Ishikawa (cell line): ENCODE data around the gene HSFX1.
"Not testable (repeated sequence)": the region's sequence is repeated elsewhere in the genome, so short reads cannot be mapped to it uniquely, and the experiment has no call there.

ENCODE experiments used
- CEBPB ChIP-seq: IDR thresholded peaks from 2 replicates; pipeline ENCODE4 v1.6.1; 2012
- CREB1 ChIP-seq: IDR thresholded peaks from 2 replicates; pipeline ENCODE4 v1.6.1; 2012; ENCODE audit warnings: low read depth
- EGR1 ChIP-seq: IDR thresholded peaks from 2 replicates; pipeline ENCODE4 v1.6.1; 2012
- EP300 ChIP-seq: IDR thresholded peaks from 2 replicates; pipeline ENCODE4 v1.6.1; 2012; ENCODE audit warnings: borderline replicate concordance
- FOXM1 ChIP-seq: IDR thresholded peaks from 2 replicates; pipeline ENCODE4 v1.6.1; 2012; ENCODE audit warnings: low read depth, borderline replicate concordance
- MAX ChIP-seq: IDR thresholded peaks from 2 replicates; pipeline ENCODE4 v1.6.1; 2012
- NFIC ChIP-seq: IDR thresholded peaks from 2 replicates; pipeline ENCODE4 v1.6.1; 2012
- RAD21 ChIP-seq: IDR thresholded peaks from 2 replicates; pipeline ENCODE4 v1.6.1; 2012; ENCODE audit warnings: low read depth
- TAF1 ChIP-seq: IDR thresholded peaks from 2 replicates; pipeline ENCODE4 v1.6.1; 2012; ENCODE audit warnings: low read depth, mild to moderate bottlenecking
- TCF12 ChIP-seq: IDR thresholded peaks from 2 replicates; pipeline ENCODE4 v1.6.1; 2012; ENCODE audit warnings: low read depth
- TEAD4 ChIP-seq: IDR thresholded peaks from 2 replicates; pipeline ENCODE4 v1.6.1; 2012
- YY1 ChIP-seq: IDR thresholded peaks from 2 replicates; pipeline ENCODE4 v1.6.1; 2012; ENCODE audit warnings: low read depth
- ZBTB7A ChIP-seq: IDR thresholded peaks from 2 replicates; pipeline ENCODE4 v1.6.1; 2012; ENCODE audit warnings: low read depth
- TF ChIP-seq, protein P1 (sequence below): IDR thresholded peaks from 2 replicates; pipeline ENCODE4 v1.6.1; 2012
- TF ChIP-seq, protein P2 (sequence below): IDR thresholded peaks from 2 replicates; pipeline ENCODE4 v1.6.1; 2012; ENCODE audit warnings: low read depth, mild to moderate bottlenecking

The HSFX1 gene

DNA sequence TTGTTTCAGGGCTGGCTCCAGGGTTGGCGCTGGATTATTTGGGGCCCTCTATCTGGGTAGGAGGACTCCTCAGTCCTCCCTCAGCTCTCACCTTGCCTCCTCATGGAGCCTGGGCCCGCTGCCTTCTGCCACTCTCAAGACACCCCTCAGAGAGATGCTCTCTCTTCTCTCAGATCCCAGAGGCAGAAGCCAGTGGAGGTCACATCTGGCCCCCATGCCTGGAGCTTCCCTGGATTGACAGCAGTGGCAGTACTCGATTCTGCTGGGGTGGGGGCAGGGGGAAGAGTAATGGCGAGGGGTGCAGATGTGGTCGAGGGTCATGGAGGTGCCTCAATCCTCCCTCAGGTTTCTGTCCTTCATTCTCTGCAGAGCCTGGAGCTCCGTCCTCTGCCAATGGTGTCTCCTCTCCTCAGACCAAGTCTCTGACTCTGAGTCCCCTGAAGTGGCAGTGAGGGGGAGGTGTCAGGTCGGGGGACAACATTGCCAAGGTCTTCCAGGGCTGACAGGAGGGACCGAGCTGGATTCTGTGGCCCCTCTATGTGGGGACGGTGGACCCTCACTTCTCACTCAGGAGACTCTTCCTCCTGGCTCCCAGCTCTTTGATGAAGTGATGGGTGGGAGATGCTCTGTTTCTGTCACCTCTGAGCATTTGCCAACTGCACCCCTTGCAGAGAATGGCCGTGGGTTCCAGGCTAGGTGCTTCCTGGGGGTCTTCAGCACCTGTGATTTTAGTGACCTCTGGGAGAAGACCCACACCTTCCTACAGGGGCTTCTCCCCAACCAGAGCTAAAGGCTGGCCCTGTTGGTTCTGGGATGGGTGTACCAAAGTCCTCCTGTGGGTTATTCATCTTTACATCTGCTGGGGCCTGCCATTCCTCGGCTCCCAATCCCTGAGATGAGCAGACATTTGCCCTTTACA, 10.9 kb upstream of the HSFX1 start:
- TF ChIP-seq RAD21 (no peak), NFIC (no peak), TAF1 (no peak), ZBTB7A (no peak), CEBPB (no peak), MAX (no peak), YY1 (no peak), TEAD4 (no peak), FOXM1 (no peak), EP300 (no peak), TCF12 (no peak), CREB1 (no peak), EGR1 (no peak)
- TF ChIP-seq, protein P1, sequence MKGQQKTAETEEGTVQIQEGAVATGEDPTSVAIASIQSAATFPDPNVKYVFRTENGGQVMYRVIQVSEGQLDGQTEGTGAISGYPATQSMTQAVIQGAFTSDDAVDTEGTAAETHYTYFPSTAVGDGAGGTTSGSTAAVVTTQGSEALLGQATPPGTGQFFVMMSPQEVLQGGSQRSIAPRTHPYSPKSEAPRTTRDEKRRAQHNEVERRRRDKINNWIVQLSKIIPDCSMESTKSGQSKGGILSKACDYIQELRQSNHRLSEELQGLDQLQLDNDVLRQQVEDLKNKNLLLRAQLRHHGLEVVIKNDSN: no peak
- TF ChIP-seq, protein P2, sequence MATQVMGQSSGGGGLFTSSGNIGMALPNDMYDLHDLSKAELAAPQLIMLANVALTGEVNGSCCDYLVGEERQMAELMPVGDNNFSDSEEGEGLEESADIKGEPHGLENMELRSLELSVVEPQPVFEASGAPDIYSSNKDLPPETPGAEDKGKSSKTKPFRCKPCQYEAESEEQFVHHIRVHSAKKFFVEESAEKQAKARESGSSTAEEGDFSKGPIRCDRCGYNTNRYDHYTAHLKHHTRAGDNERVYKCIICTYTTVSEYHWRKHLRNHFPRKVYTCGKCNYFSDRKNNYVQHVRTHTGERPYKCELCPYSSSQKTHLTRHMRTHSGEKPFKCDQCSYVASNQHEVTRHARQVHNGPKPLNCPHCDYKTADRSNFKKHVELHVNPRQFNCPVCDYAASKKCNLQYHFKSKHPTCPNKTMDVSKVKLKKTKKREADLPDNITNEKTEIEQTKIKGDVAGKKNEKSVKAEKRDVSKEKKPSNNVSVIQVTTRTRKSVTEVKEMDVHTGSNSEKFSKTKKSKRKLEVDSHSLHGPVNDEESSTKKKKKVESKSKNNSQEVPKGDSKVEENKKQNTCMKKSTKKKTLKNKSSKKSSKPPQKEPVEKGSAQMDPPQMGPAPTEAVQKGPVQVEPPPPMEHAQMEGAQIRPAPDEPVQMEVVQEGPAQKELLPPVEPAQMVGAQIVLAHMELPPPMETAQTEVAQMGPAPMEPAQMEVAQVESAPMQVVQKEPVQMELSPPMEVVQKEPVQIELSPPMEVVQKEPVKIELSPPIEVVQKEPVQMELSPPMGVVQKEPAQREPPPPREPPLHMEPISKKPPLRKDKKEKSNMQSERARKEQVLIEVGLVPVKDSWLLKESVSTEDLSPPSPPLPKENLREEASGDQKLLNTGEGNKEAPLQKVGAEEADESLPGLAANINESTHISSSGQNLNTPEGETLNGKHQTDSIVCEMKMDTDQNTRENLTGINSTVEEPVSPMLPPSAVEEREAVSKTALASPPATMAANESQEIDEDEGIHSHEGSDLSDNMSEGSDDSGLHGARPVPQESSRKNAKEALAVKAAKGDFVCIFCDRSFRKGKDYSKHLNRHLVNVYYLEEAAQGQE: no peak

DNA sequence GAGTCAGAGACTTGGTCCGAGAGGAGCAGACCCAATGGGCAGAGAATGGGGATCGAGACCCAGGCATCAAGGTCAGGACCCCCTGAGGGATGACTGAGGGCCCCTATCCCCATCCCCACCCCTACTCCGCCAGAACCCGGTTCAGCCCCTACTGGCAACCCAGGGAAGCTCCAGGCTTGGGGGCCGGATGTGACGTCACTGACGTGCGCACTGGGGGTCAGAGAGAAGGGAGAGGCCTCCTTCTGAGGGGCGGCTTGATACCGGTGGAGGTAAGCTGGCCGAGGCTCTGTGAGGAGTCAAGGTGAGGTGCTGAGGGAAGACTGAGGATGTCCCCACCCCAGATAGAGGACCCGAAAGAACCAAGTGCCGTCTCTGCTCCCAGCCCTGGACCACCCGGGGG, 7.9 kb downstream of the HSFX1 start, which contains the start of gene MAGEA9:
Gene MAGEA9 (plus strand): TSS at position 204 of the 400 bp plus-strand sequence. CDS start 4,281 bp downstream, outside the sequence.
- TF ChIP-seq YY1, ZBTB7A: not testable (repeated sequence)
- TF ChIP-seq, protein P1: not testable (repeated sequence)

- no peak for TF ChIP-seq ZBTB7A
- TF ChIP-seq CREB1: no peak
- no peak for TF ChIP-seq RAD21
- no peak for TF ChIP-seq YY1
- no peak for TF ChIP-seq TEAD4
- no peak for TF ChIP-seq TCF12
- TF ChIP-seq, protein P2: no peak
- TF ChIP-seq NFIC: no peak
- no peak for TF ChIP-seq EGR1
- TF ChIP-seq TAF1: no peak
These were observed 25.3 kb downstream of the HSFX1 start for GRCh38 chrX:149799095-149799714.

DNA sequence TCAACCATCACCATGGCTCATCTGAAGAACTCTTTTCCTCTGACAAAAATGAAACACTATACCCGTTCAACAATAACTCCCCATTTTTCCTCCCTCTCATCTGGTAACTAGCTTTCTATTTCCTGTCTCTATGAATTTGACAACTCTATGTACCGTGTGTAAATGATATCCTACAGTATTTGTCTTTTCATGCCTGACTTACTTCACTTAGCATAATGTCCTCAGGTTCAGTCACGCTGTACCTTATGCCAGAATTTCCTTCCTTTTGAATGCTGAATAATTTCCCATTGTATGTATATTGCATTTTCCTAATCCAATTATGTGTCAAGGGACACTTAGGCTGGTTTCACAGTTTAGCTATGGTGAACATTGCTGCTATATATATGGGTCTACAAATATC, 26.1 kb downstream of the HSFX1 start:
- no peak for TF ChIP-seq ZBTB7A
- TF ChIP-seq CEBPB: no peak
- no peak for TF ChIP-seq CREB1
- TF ChIP-seq TEAD4: no peak

DNA sequence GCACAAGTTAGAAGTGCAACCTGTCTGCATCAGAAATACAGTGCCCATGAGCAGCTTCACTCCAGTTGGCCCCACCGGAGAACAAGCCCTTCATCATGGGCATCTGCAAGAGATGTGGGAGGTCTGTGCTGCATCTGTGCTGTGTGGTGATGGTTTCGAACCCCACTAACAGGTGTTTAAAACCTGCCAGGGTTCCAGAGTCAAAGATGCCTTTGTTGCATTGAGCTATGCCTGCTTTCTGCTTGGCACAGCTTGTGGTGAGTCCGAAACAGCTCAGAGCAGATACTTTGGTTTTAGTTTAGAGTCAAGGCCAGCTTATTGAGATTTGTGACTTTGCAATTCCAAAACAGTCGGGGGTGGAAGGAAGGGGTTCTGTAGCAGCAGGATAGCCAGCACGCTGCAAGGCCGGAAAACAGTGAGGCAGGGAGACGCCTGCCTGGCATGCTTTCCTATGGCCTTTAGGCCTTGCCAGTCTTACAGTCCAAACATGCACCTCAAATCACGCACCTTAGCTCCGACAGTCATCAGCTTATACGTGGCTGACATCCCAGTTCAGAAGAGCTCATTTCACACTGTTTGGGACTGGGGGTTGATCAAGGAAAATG, 29.7 kb downstream of the HSFX1 start:
- TF ChIP-seq CEBPB (no peak), MAX (no peak), ZBTB7A (no peak), YY1 (no peak), TEAD4 (no peak), TCF12 (no peak), RAD21 (no peak), FOXM1 (no peak), CREB1 (no peak), NFIC (no peak), TAF1 (no peak), EP300 (no peak), EGR1 (no peak)
- TF ChIP-seq, protein P2: no peak
- TF ChIP-seq, protein P1: no peak
